Amniotic stem cell (primary cell): ENCODE measurements around the gene BET1L.
A peak's percentile ranks its signal among the peaks of the same experiment; 100 is the strongest.

Source experiments
- DNase-seq: peaks from one replicate; lab custom pipeline; 2025; lab: John Stamatoyannopoulos, UW

The BET1L gene

GRCh38 chr11:209275-210121, 2.3 kb upstream of the BET1L start:
- no peak for DNase-seq

GRCh38 chr11:208917-209260, 1.7 kb upstream of the BET1L start:
- no peak for DNase-seq

- DNase-seq: peak; percentile 21
These were observed 1.1 kb upstream of the BET1L start for GRCh38 chr11:208181-208916.

GRCh38 chr11:207863-208180, 623 bp upstream of the BET1L start:
- DNase-seq: peak; percentile 51

- DNase-seq: no peak
These were observed 532 bp downstream of the BET1L start for GRCh38 chr11:206526-207207.

GRCh38 chr11:206002-206384, 1.2 kb downstream of the BET1L start:
- DNase-seq: no peak

- no peak for DNase-seq
These were observed 1.8 kb downstream of the BET1L start for GRCh38 chr11:205221-206001.

- no peak for DNase-seq
These were observed 2.6 kb downstream of the BET1L start for GRCh38 chr11:204587-205109.

- DNase-seq: no peak
These were observed 3.1 kb downstream of the BET1L start for GRCh38 chr11:203945-204586.

GRCh38 chr11:203056-203944, 3.9 kb downstream of the BET1L start:
- no peak for DNase-seq

GRCh38 chr11:202490-202889, 4.7 kb downstream of the BET1L start:
- no peak for DNase-seq

GRCh38 chr11:201966-202365, 5.2 kb downstream of the BET1L start:
- no peak for DNase-seq

GRCh38 chr11:200224-201003, 6.8 kb downstream of the BET1L start:
- no peak for DNase-seq

- no peak for DNase-seq
These were observed 7.4 kb downstream of the BET1L start for GRCh38 chr11:199782-200181.

GRCh38 chr11:199004-199581, 8.1 kb downstream of the BET1L start:
- DNase-seq: no peak

- no peak for DNase-seq
These were observed 8.9 kb downstream of the BET1L start for GRCh38 chr11:198236-198806.

- no peak for DNase-seq
These were observed 9.4 kb downstream of the BET1L start for GRCh38 chr11:197741-198235.

GRCh38 chr11:196786-197731, 10.1 kb downstream of the BET1L start:
- no peak for DNase-seq
